ENCODE results near the gene SLAMF9. TPM values are rescaled to one million over a fixed set of nuclear protein-coding genes. Genes with fewer than 3 reads are reported as not detected.
A peak's percentile ranks its signal among the peaks of the same experiment; 100 is the strongest.

Gene SLAMF9
- total RNA-seq, 2 donors from 2014 or later: not detected

- TF ChIP-seq, protein P1, sequence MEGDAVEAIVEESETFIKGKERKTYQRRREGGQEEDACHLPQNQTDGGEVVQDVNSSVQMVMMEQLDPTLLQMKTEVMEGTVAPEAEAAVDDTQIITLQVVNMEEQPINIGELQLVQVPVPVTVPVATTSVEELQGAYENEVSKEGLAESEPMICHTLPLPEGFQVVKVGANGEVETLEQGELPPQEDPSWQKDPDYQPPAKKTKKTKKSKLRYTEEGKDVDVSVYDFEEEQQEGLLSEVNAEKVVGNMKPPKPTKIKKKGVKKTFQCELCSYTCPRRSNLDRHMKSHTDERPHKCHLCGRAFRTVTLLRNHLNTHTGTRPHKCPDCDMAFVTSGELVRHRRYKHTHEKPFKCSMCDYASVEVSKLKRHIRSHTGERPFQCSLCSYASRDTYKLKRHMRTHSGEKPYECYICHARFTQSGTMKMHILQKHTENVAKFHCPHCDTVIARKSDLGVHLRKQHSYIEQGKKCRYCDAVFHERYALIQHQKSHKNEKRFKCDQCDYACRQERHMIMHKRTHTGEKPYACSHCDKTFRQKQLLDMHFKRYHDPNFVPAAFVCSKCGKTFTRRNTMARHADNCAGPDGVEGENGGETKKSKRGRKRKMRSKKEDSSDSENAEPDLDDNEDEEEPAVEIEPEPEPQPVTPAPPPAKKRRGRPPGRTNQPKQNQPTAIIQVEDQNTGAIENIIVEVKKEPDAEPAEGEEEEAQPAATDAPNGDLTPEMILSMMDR (IDR thresholded peaks at IDR 0.05): no peak
- Histone ChIP-seq H3K36me3 (no peaks in the 10 kb centered on the region), H3K4me3 (no peak overlapping the region), H3K27me3 (no peaks in the 10 kb centered on the region), H3K9me3 (no peaks in the 10 kb centered on the region), H3K4me1 (peaks cover 0 to 28% of the 10 kb centered on the region in 2 donors), H3K27ac (no peak overlapping the region)
- DNase-seq (ENCODE audit: low spot score): no peak
Measured at GRCh38 chr1:159938905-159939677, 14.9 kb downstream of the SLAMF9 start.

DNA sequence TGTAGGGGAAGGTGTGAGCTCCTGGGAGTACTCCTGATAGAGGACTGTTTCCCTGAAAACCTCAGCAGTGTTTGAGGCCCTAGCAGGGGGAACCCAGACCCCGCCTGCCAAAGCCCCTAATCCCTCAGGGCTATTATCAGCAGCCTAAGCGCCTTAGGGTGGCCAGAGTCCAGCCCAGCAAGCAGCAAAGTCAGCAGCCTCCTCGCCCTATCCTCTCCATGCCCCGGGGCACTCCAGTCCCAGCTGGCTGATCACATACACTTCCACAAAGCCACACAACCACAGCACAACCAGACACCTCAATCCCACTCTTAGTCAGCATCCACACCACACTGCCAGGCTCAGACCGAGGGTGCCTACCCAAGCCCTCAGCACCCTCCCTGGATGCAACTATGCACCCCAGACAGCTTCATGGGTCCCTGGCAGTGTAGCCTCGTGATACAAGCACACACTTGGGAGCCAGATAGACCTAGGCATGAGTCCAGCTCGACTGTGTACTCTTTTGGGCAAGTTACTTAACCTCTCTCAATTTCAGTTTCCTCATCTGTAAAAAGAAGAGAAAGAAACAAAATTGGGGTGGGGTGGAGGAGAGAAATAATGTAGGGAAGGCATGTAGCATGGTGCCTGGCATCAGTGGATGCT is 15.7 kb downstream of the SLAMF9 start:
- H3K27me3 ChIP-seq: no peaks in the 10 kb centered on the region
- TF ChIP-seq, protein P1 (IDR thresholded peaks at IDR 0.05): no peak
- no peak for DNase-seq (ENCODE audit: low spot score)
- H3K4me1 ChIP-seq: peaks cover 0 to 28% of the 10 kb centered on the region in 2 donors
- no peaks in the 10 kb centered on the region for H3K36me3 ChIP-seq
- H3K4me3 ChIP-seq: no peak overlapping the region
- H3K27ac ChIP-seq: peak overlapping the region in 1 of 2 donors; percentile 34
- H3K9me3 ChIP-seq: no peaks in the 10 kb centered on the region

DNA sequence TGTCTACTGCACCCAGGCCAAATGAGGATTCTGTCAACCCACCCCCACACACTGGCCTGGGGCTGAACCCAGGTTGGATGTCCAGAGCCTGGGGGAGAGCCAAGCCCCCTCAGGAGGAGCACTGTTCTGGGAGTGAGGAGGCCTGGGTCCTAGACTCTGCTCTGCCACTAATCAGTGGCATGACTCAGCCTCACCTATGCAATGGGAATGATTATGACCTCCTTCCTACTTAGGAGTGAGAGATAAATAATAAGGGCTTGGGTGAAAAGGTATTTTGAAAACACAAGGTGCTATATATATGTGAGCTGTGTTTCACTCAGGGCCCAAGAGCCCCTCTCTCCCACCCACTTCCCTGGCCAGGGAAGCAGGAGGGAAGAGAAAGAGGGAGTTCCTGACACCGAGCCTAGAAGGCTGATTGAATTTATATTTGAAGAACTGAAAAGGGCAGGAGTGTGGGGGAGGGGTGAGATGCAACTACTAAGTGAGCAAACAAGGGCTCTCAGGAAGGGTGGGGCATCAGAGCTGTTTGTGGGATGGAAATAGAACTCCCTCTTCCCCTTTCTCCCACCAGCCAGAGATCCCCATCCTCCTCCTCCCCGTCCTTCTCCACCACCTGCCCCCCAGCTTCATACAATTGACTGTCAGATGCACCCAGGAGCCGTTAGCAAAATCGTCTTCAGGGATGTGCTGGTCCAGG is 16.8 kb downstream of the SLAMF9 start:
- Histone ChIP-seq H3K27ac (no peak overlapping the region), H3K4me1 (peaks cover 0 to 28% of the 10 kb centered on the region in 2 donors), H3K27me3 (no peaks in the 10 kb centered on the region), H3K36me3 (no peaks in the 10 kb centered on the region), H3K4me3 (no peak overlapping the region), H3K9me3 (no peaks in the 10 kb centered on the region)
- TF ChIP-seq, protein P1 (IDR thresholded peaks at IDR 0.05): no peak
- DNase-seq (ENCODE audit: low spot score): no peak

DNA sequence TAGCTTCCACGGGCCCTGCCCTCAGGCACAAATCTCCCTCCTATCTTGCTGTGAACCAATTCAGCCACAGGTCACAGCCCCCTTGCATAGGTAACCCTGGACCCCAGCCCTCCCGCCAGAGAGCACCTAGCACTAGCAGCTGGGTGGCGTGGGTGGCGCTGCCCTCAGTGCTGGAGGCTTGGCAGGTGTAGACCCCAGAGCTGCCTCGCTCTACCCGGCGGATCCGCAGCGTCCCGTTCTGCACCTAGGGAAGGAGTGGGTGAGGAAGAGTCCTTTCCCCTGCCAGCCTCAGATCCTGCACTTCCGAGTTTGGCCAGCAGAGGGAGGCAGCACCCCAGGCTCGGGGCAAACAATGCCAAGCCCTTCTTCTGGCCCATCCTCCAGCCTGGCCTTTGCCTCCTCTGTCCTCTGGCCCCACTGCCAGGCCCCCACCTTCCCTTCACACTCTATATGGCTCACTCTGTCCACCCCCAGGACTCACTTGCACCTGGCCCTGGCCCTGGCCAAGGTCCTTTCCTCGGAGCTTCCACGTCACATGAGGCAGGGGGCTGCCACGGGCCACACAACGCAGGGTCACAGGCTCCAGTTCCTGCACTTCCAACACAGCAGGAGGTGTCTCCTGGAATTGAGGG is 17.6 kb downstream of the SLAMF9 start:
- Histone ChIP-seq H3K4me3 (no peak overlapping the region), H3K27ac (no peak overlapping the region), H3K27me3 (no peaks in the 10 kb centered on the region), H3K9me3 (no peaks in the 10 kb centered on the region), H3K4me1 (peaks cover 0 to 28% of the 10 kb centered on the region in 2 donors), H3K36me3 (no peaks in the 10 kb centered on the region)
- TF ChIP-seq, protein P1 (IDR thresholded peaks at IDR 0.05): peak; percentile 99
- peak; percentile 79 for DNase-seq (ENCODE audit: low spot score)

- TF ChIP-seq, protein P1 (IDR thresholded peaks at IDR 0.05): no peak
- no peak for DNase-seq (ENCODE audit: low spot score)
- H3K27me3 ChIP-seq: no peaks in the 10 kb centered on the region
Measured at GRCh38 chr1:159935719-159936272, 18.2 kb downstream of the SLAMF9 start.

More at GRCh38 chr1:159935719-159936272, 18.2 kb downstream of the SLAMF9 start:
- Histone ChIP-seq H3K9me3 (no peaks in the 10 kb centered on the region), H3K27ac (no peak overlapping the region), H3K4me1 (peaks cover 0 to 28% of the 10 kb centered on the region in 2 donors), H3K4me3 (no peak overlapping the region), H3K36me3 (no peaks in the 10 kb centered on the region)
